ENCODE measurements around the gene SLC5A5.

DNA sequence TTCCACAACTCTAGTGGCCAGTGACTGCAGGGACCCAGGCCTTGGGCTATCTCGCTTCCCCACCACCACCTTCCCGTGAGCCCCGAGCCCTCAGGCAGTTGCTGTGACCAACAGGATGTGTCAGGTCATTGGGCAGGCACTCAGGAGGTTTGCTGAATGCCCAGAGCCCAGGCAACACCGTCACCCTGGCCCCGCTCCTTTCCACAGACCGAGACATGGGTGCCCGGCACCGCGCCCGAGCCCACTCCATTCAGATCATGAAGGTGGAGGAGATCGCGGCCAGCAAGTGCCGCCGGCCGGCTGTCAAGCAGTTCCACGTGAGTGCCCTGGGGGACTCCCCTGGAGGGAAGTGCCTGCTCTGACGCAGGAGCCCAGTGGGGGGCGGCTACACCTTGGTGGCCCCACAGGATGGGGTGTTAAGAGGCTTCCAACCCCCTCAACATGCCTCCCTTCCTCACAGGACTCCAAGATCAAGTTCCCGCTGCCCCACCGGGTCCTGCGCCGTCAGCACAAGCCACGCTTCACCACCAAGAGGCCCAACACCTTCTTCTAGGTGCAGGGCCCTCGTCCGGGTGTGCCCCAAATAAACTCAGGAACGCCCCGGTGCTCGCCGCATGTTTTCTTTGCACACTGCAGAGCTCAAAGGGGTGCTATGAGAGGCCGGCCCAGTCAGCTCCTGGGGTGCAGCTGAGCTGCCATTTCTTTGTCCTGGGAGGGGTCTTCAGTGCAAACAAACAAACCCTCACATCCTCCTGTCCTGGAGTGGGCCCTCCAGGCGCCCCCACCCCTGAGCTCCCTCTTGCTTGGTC lies 8.8 kb upstream of the SLC5A5 start:
- TF ChIP-seq FOXA1 (IDR thresholded peaks at IDR 0.05): no peak
- no peak for TF ChIP-seq FOXM1 (IDR thresholded peaks at IDR 0.05; ENCODE audit: borderline replicate concordance)
- TF ChIP-seq ARNT (IDR thresholded peaks at IDR 0.05): no peak
- TF ChIP-seq BHLHE40 (IDR thresholded peaks at IDR 0.05; ENCODE audit: borderline replicate concordance): no peak
- TF ChIP-seq PKNOX1 (IDR thresholded peaks at IDR 0.05): no peak
- TF ChIP-seq L3MBTL2 (conservative IDR thresholded peaks at IDR 0.05): no peak
- no peak for TF ChIP-seq SP1 (IDR thresholded peaks at IDR 0.05)
- no peak for TF ChIP-seq NFRKB (IDR thresholded peaks at IDR 0.05)
- no peak for TF ChIP-seq HDGF (IDR thresholded peaks at IDR 0.05; ENCODE audit: borderline replicate concordance)
- no peak for TF ChIP-seq TARDBP (IDR thresholded peaks at IDR 0.05)
- TF ChIP-seq FOXK2 (IDR thresholded peaks at IDR 0.05): no peak
- no peak for TF ChIP-seq CTBP1 (IDR thresholded peaks at IDR 0.05; ENCODE audit: borderline replicate concordance)
- TF ChIP-seq ZNF384 (IDR thresholded peaks at IDR 0.05): no peak

Measured in HEK293T (cell line).